IMR-90 (cell line): Measurements from ENCODE around the gene DPM1. TPM values are rescaled to one million over a fixed set of nuclear protein-coding genes. Genes with fewer than 3 reads are reported as not detected.

Experiments used
- ATAC-seq: fragments of 200-7000 bp; cut with Tn5 transposase; 2 replicates; pipeline ENCODE4 v1.9.1; 2020; ENCODE audit warnings: low read depth, mild to moderate bottlenecking, moderate library complexity
- BruUV-seq: library from RNA; stranded (reverse); fragments of 400-500 nt; replicated peaks from 2 replicates; lab custom pipeline; 2021; lab: Mats Ljungman, UMichigan
- CTCF ChIA-PET: fragments of 300-600 bp; formaldehyde crosslinking; extraction: SDS; loops from one replicate; lab custom pipeline; 2021; ENCODE audit warnings: antibody characterized with exemption; lab: Yijun Ruan, JAX
- POLR2A ChIA-PET: fragments of 300-600 bp; sonication (Branson Sonifier 250); formaldehyde crosslinking; loops from one replicate; lab custom pipeline; 2022; ENCODE audit warnings: antibody characterized with exemption; ENCODE audit not compliant: unreplicated experiment; lab: Charles Lee
- DNase-seq: peaks from one replicate; pipeline ENCODE4 v3.0.0; 2013
- H2AFZ ChIP-seq: replicated peaks from 2 replicates; pipeline ENCODE3; 2013; ENCODE audit warnings: low read length, mild to moderate bottlenecking; ENCODE audit not compliant: poor library complexity
- H2AK5ac ChIP-seq: 2 replicates; pipeline ENCODE4 v1.6.1; 2013; ENCODE audit warnings: low read depth, low read length, inconsistent platforms
- H2AK9ac ChIP-seq: replicated peaks from 2 replicates; pipeline ENCODE3; 2013; ENCODE audit warnings: mild to moderate bottlenecking, low read depth, low read length, moderate library complexity; ENCODE audit not compliant: poor library complexity
- H2BK120ac ChIP-seq: 2 replicates; pipeline ENCODE4 v1.6.1; 2013; ENCODE audit warnings: low read depth, low read length, inconsistent platforms
- H2BK15ac ChIP-seq: 3 replicates; pipeline ENCODE4 v1.6.1; 2013; ENCODE audit warnings: low read depth, low read length, inconsistent platforms
- H2BK20ac ChIP-seq: 2 replicates; pipeline ENCODE4 v1.6.1; 2013; ENCODE audit warnings: low read depth, mild to moderate bottlenecking, inconsistent platforms, low read length, moderate library complexity
- H2BK5ac ChIP-seq: 2 replicates; pipeline ENCODE4 v1.6.1; 2013; ENCODE audit warnings: mild to moderate bottlenecking, low read depth, low read length, inconsistent platforms; ENCODE audit not compliant: poor library complexity, severe bottlenecking
- H3K14ac ChIP-seq: replicated peaks from 2 replicates; pipeline ENCODE4 v1.6.1; 2013; ENCODE audit warnings: low read depth, low read length, inconsistent platforms
- H3K18ac ChIP-seq: 2 replicates; pipeline ENCODE4 v1.6.1; 2013; ENCODE audit warnings: low read depth, low read length, control low read depth
- H3K23ac ChIP-seq: 2 replicates; pipeline ENCODE4 v1.6.1; 2013; ENCODE audit warnings: low read depth, low read length, inconsistent platforms
- H3K27ac ChIP-seq: 2 replicates; pipeline ENCODE4 v1.5.1; 2013; ENCODE audit warnings: mild to moderate bottlenecking, control low read depth, low read length; ENCODE audit not compliant: insufficient read depth
- H3K27me3 ChIP-seq: 2 replicates; pipeline ENCODE4 v1.6.1; 2013; ENCODE audit warnings: low read length; ENCODE audit not compliant: control insufficient read depth, insufficient read depth
- H3K36me3 ChIP-seq: 2 replicates; pipeline ENCODE4 v1.6.1; 2013; ENCODE audit warnings: low read length, mixed read lengths; ENCODE audit not compliant: control insufficient read depth, insufficient read depth
- H3K4ac ChIP-seq: 2 replicates; pipeline ENCODE4 v1.6.1; 2013; ENCODE audit warnings: low read depth, low read length, inconsistent platforms
- H3K4me1 ChIP-seq: 2 replicates; pipeline ENCODE4 v1.6.1; 2013; ENCODE audit warnings: low read length, mixed read lengths; ENCODE audit not compliant: control insufficient read depth, insufficient read depth
- H3K4me2 ChIP-seq: 2 replicates; pipeline ENCODE4 v1.6.1; 2013; ENCODE audit warnings: low read depth, mild to moderate bottlenecking, control low read depth, low read length, moderate library complexity
- H3K4me3 ChIP-seq: 2 replicates; pipeline ENCODE4 v1.5.1; 2013; ENCODE audit warnings: low read depth, mild to moderate bottlenecking, control low read depth, low read length, moderate library complexity; ENCODE audit not compliant: insufficient read depth
- H3K56ac ChIP-seq: 2 replicates; pipeline ENCODE4 v1.6.1; 2013; ENCODE audit warnings: low read length, inconsistent platforms; ENCODE audit not compliant: insufficient read depth; ENCODE audit errors: extremely low read depth
- H3K79me1 ChIP-seq, 2 experiments: 2 replicates each; pipeline ENCODE4 v1.6.1; 2013; ENCODE audit warnings: low read length in 2 of 2, inconsistent platforms in 1 of 2, low read depth in 1 of 2
- H3K9ac ChIP-seq: 2 replicates; pipeline ENCODE4 v1.6.1; 2013; ENCODE audit warnings: low read depth, low read length, control low read depth
- H3K9me1 ChIP-seq: 2 replicates; pipeline ENCODE4 v1.6.1; 2013; ENCODE audit warnings: low read length, inconsistent platforms; ENCODE audit not compliant: insufficient read depth
- H3K9me3 ChIP-seq: 2 replicates; pipeline ENCODE4 v1.6.1; 2013; ENCODE audit warnings: low read length; ENCODE audit not compliant: control insufficient read depth, insufficient read depth
- H4K20me1 ChIP-seq: 2 replicates; pipeline ENCODE4 v1.6.1; 2013; ENCODE audit warnings: low read length, inconsistent platforms; ENCODE audit not compliant: insufficient read depth
- H4K5ac ChIP-seq: 2 replicates; pipeline ENCODE4 v1.6.1; 2013; ENCODE audit warnings: mild to moderate bottlenecking, low read depth, low read length, control low read depth
- H4K8ac ChIP-seq, 2 experiments: 2 replicates each; pipeline ENCODE4 v1.6.1; 2013; ENCODE audit warnings: low read depth in 2 of 2, low read length in 2 of 2, control low read depth in 1 of 2, inconsistent platforms in 1 of 2
- H4K91ac ChIP-seq: 2 replicates; pipeline ENCODE4 v1.6.1; 2013; ENCODE audit warnings: low read depth, low read length, inconsistent platforms; ENCODE audit not compliant: insufficient read depth
- BHLHE40 ChIP-seq: fragments of 150-350 bp; IDR thresholded peaks from 2 replicates; pipeline ENCODE4 v1.6.1; 2016; ENCODE audit warnings: mild to moderate bottlenecking, low read depth, low read length
- FOS ChIP-seq: fragments of 150-350 bp; IDR thresholded peaks from 2 replicates; pipeline ENCODE4 v1.6.1; 2016; ENCODE audit warnings: low read depth, low read length
- MXI1 ChIP-seq: IDR thresholded peaks from 2 replicates; pipeline ENCODE4 v1.6.1; 2012; ENCODE audit warnings: low read depth, mild to moderate bottlenecking, low read length, moderate library complexity, borderline replicate concordance
- POLR2A ChIP-seq: IDR thresholded peaks from 2 replicates; pipeline ENCODE4 v1.6.1; 2012; ENCODE audit warnings: mild to moderate bottlenecking, low read depth, low read length
- RAD21 ChIP-seq: IDR thresholded peaks from 2 replicates; pipeline ENCODE4 v1.6.1; 2012; ENCODE audit warnings: low read length, improper control_type of control experiment
- SMC3 ChIP-seq: fragments of 150-350 bp; IDR thresholded peaks from 2 replicates; pipeline ENCODE4 v1.6.1; 2016; ENCODE audit warnings: low read depth, mild to moderate bottlenecking, antibody characterized with exemption, low read length, moderate library complexity
- WGBS, 2 experiments: methylation state at CpG; one replicate each; pipeline versions ENCODE4 v1.1.5 to v1.1.7; 2013; ENCODE audit warnings: missing lambda C conversion rate in 2 of 2; ENCODE audit not compliant: insufficient read length in 1 of 2; ENCODE audit errors: extremely low coverage in 2 of 2; 5-methylcytosine and 5-hydroxymethylcytosine counted together
- dilution Hi-C: fragments of 300-500 bp; cut with HindIII; formaldehyde crosslinking; loops from one replicate; pipeline ENCODE4 v1.14.3; 2018; ENCODE audit warnings: low sequenced_read_pairs; ENCODE audit not compliant: unreplicated experiment
- in situ Hi-C: fragments of 300-500 bp; cut with MboI; formaldehyde crosslinking; loops from 3 replicates; pipeline ENCODE4 v1.14.3; 2019; ENCODE audit warnings: low sequenced_read_pairs, inconsistent platforms, mixed read lengths
- intact Hi-C: fragments of 100-400 bp; cut with micrococcal nuclease; formaldehyde crosslinking; loops from 2 replicates; pipeline ENCODE4 v1.10.0; 2022
- polyA plus RNA-seq, 3 experiments: library from polyadenylated mRNA; depleted of rRNA; stranded (reverse); fragments of >200 nt; gene quantifications; 2 replicates each; pipeline ENCODE4 v1.2.3, GENCODE V29; 2012; ENCODE audit warnings: low replicate concordance in 1 of 3
- total RNA-seq: library from RNA; depleted of rRNA; stranded (reverse); fragments of >200 nt; gene quantifications from 2 replicates; pipeline ENCODE4 v1.2.3, GENCODE V29; 2012
- TF ChIP-seq, protein P1 (sequence below): fragments of 150-350 bp; IDR thresholded peaks from 2 replicates; pipeline ENCODE4 v1.6.1; 2017; ENCODE audit warnings: mild to moderate bottlenecking, antibody characterized with exemption, low read length, low read depth
- TF ChIP-seq, protein P2 (sequence below): fragments of 150-350 bp; IDR thresholded peaks from 2 replicates; pipeline ENCODE4 v1.6.1; 2016; ENCODE audit warnings: low read depth, mild to moderate bottlenecking, low read length, moderate library complexity, borderline replicate concordance
- TF ChIP-seq, protein P3 (sequence below): conservative IDR thresholded peaks from 2 replicates; pipeline ENCODE4 v1.5.1; 2012; ENCODE audit warnings: mild to moderate bottlenecking, low read depth, low read length, improper control_type of control experiment

Gene DPM1
- total and polyA plus RNA-seq, 2 of the 4 experiments (the other 2 are of a cell fraction) = 59.1 to 89.1 TPM

DNA sequence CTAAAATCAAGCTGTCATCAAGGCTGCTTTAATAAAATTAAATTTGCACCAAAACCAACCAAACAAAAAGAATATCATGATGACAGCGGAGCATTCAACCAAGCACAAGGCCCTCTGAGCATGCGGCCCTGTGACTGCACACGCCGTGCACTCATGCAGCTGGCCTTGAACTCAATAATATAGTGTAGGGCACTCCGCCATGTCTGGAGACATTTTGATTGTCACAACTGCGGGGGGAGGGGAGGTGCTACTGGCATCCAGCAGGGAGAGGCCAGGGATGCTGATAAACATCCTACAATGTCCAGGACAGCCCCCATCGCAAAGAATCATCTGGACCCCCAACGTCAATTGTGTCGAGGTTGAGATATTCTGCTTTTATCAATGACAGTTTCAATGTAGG is 10.0 kb upstream of the DPM1 start:
- 79% methylated on average over 3 of the region's 9 CpGs; no CpG with 5 or more reads in 1 of the 2 experiments for WGBS, 2 experiments
- H2BK5ac ChIP-seq = no peak overlapping the region
- H3K4me1 ChIP-seq = no peaks in the 10 kb centered on the region
- no peak overlapping the region for H4K5ac ChIP-seq
- no peak overlapping the region for H3K4me2 ChIP-seq
- dilution Hi-C loops (no loop called here), in situ Hi-C loops (no loop called here), intact Hi-C loops (no loop called here)
- no peak overlapping the region for H2BK15ac ChIP-seq
- no TSS peak for BruUV-seq
- ChIA-PET POLR2A (no interaction called here), CTCF (no interaction called here)
- H3K18ac ChIP-seq = no peak overlapping the region
- H3K79me1 ChIP-seq = no peaks in the 10 kb centered on the region
- H3K9me1 ChIP-seq = no peaks in the 10 kb centered on the region; the same call in 1 of the 2 replicates
- no peak overlapping the region for H2AFZ ChIP-seq
- DNase-seq (no peak), ATAC-seq (no peak)
- no peak for TF ChIP-seq RAD21
- TF ChIP-seq, protein P1, sequence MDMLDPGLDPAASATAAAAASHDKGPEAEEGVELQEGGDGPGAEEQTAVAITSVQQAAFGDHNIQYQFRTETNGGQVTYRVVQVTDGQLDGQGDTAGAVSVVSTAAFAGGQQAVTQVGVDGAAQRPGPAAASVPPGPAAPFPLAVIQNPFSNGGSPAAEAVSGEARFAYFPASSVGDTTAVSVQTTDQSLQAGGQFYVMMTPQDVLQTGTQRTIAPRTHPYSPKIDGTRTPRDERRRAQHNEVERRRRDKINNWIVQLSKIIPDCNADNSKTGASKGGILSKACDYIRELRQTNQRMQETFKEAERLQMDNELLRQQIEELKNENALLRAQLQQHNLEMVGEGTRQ = no peak
- TF ChIP-seq, protein P2, sequence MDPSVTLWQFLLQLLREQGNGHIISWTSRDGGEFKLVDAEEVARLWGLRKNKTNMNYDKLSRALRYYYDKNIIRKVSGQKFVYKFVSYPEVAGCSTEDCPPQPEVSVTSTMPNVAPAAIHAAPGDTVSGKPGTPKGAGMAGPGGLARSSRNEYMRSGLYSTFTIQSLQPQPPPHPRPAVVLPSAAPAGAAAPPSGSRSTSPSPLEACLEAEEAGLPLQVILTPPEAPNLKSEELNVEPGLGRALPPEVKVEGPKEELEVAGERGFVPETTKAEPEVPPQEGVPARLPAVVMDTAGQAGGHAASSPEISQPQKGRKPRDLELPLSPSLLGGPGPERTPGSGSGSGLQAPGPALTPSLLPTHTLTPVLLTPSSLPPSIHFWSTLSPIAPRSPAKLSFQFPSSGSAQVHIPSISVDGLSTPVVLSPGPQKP = no peak
- TF ChIP-seq, protein P3, sequence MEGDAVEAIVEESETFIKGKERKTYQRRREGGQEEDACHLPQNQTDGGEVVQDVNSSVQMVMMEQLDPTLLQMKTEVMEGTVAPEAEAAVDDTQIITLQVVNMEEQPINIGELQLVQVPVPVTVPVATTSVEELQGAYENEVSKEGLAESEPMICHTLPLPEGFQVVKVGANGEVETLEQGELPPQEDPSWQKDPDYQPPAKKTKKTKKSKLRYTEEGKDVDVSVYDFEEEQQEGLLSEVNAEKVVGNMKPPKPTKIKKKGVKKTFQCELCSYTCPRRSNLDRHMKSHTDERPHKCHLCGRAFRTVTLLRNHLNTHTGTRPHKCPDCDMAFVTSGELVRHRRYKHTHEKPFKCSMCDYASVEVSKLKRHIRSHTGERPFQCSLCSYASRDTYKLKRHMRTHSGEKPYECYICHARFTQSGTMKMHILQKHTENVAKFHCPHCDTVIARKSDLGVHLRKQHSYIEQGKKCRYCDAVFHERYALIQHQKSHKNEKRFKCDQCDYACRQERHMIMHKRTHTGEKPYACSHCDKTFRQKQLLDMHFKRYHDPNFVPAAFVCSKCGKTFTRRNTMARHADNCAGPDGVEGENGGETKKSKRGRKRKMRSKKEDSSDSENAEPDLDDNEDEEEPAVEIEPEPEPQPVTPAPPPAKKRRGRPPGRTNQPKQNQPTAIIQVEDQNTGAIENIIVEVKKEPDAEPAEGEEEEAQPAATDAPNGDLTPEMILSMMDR = no peak
- TF ChIP-seq FOS = no peak
- TF ChIP-seq BHLHE40 = no peak
- TF ChIP-seq POLR2A = no peak
- no peak for TF ChIP-seq MXI1
- no peak for TF ChIP-seq SMC3
- H3K9ac ChIP-seq = no peak overlapping the region
- H2BK120ac ChIP-seq = no peak overlapping the region
- H3K14ac ChIP-seq = no peak overlapping the region
- H3K27me3 ChIP-seq = no peaks in the 10 kb centered on the region; the same call in 1 of the 2 replicates
- no peaks in the 10 kb centered on the region for H4K20me1 ChIP-seq
- no peak overlapping the region for H2AK9ac ChIP-seq
- no peak overlapping the region for H2AK5ac ChIP-seq
- H3K56ac ChIP-seq = no peak overlapping the region
- no peaks in the 10 kb centered on the region for H3K9me3 ChIP-seq
- no peak overlapping the region for H4K91ac ChIP-seq
- no peak overlapping the region for H4K8ac ChIP-seq
- H2BK20ac ChIP-seq = no peak overlapping the region
- H3K4me3 ChIP-seq = no peak overlapping the region
- no peak overlapping the region for H3K4ac ChIP-seq
- H3K23ac ChIP-seq = no peak overlapping the region
- no peaks in the 10 kb centered on the region for H3K36me3 ChIP-seq
- no peak overlapping the region for H3K27ac ChIP-seq
